Measurements from ENCODE around the gene SPPL3.

The SPPL3 gene

DNA sequence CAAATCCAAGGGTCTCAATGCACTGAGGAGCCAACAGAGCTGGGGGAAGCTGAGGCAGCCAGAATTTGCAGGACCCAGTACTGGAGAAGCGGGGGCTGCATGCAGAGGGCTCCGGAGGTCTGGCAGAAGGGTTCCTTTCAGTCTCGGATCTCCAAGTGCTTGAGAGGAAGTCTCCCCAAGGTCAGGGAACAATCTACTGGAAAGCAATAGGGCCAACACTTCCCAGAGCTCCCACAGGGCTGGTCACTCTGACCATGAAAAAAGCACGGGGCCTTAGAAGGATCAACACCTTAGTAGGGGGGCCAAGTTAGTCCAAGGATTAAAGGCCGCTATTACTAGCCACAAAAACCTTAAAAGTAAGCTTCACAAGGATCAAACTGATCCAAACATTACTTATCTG, 31.7 kb downstream of the SPPL3 start:
- no peak for DNase-seq

DNA sequence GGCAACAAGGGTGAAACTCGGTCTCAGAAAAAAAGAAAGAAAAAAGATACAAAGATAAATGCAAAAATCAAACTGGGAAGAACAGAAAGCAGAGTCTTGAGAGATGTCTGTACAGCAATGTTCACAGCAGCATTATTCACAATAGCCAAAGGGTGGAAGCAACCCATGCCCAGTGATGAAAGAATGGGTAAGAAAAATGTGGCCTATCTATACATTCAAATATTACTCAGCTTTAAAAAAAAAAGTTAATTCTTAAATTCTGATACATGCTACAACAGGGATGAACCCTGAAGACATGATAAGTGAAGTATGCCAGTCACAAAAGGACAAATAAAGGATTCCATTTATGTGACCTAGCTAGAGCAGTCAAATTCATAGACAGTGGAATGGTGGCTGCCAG, 33.7 kb downstream of the SPPL3 start:
- DNase-seq = no peak

DNA sequence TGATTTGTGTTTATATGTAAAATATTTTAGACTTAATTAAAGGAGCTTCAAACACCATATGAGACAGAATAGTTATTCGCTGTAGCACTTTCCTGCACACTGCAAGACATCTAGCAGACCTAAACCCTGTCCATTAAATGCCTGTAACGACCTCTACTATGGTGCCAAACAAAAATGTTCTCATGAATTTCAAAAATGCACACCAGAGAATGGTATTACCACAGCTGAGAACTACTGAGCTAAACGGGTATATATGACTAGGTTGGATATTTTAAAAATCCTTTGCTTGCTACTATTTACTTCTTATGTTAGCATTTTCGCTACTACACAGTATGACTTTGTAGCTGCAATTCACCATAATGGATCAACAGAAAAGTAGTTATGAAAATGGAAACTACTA, 34.8 kb downstream of the SPPL3 start:
- no peak for DNase-seq

DNA sequence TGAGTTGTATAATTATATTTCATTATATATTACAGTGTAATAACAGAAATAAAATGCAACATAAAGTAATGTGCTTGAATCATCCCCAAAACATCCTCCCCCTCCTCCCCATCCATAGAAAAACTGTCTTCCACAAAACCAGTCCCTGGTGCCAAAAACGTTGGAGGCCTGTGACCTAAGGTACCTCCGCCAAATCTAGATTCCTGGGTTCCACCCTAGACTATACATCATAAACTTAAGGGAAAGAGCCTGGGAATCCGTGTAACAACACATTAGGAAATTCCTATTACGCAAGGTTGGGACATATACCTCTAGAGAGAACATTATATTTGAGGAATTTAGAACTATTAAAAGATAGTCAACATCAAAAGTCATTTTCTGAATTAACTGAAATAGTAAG, 38.0 kb downstream of the SPPL3 start:
- DNase-seq = no peak

DNA sequence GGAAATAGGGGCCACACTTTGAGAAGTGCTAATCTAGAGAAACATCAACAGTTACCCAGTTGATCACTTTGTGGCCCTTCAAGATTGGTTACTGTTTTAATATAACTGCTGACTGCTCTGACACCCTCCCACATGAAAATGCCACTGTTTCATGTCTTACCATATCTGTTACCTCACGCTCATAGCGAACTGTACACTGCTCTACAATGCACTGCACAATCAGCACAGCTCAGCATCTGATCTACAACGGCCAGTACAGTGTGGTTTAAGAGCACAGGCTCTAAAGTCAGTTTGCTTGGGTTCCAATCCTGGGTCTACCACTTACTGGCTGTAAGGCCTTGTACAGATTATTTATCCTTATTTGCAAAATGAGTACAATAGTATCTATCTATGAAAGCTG, 39.1 kb downstream of the SPPL3 start:
- no peak for DNase-seq

DNA sequence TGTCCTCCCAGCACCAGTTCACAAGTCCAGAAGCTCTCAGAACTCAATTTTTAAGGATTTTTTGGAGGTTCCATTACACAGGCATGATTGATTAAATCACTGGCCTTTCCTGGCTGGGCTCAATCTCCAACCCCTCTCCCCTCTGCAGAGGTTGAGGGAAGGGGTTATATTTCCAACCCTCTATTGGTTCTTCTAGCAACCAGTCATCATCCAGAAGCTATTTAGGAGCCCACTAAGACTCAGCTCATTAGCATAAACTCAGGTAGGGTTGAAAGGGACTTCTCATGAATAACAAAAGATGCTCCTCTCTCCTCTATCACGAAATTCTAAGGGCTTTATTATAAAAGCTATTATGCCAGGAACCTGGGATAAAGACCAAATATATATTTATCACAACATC, 41.5 kb downstream of the SPPL3 start:
- no peak for DNase-seq

DNA sequence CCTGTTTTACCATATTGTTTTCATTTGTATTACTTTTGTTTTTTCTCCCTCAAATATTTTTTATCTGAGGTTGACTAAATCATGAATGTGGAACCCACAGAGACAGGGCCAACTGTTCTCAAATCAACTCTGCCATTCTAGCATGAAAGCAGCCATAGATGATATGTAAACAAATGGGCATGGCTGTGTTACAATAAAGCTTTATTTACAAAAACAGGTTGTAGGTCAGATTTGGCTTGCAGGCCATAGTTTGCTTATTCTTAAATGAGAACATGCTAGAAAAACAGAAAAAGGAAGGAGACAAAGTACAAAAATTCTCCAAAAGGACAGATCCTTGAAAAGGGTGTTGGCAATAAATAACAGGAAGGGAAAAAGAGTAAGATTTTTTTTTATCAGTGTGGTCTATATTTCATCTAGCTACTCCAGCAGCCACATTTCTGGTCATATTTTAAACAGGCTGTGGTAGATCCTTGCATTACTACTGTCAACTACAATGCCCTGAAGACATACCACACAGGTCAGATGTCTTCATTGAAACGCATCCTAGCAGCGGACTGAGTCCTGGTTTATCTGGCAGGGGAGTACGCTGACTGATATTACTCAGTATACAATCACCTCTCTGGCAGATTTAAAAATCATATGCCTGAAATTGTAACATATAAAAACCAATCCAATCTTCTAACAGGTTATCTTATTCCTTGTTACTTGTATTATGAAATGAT, 42.9 kb downstream of the SPPL3 start:
- no peak for DNase-seq

DNA sequence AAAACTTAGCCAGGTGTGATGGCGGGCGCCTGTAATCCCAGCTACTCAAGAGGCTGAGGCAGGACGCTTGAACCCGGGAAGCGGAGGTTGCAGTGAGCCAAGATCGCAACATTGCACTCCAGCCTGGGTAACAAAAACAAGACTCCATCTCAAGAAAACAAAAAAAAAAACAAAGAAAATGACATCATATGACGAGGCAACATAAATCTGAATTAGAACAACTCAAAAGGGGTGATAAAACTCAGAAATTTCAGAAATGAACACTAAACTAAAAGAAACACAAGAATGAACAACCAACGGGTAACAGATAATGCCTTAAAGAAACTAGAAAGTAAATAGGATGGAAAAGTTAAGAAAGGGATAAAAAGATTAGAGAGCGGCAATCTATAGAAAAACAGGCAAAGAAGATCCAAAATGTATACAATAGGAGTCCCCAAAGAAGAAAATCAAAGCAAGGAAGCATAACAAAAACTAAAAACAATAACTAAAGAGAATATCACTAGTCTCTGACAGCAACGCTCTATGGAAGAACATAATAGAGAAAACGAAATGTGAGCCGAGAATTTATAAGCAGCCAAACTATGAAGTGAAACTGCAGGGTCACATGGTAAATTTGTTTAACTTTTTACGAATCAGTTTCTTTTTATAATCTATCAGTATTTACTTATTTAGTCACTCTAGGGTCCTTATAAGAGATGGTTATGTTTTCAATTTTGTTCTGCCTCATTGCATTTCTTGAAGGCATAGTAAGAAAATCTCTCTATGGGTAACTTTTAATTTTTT, 45.7 kb downstream of the SPPL3 start:
- no peak for DNase-seq

DNA sequence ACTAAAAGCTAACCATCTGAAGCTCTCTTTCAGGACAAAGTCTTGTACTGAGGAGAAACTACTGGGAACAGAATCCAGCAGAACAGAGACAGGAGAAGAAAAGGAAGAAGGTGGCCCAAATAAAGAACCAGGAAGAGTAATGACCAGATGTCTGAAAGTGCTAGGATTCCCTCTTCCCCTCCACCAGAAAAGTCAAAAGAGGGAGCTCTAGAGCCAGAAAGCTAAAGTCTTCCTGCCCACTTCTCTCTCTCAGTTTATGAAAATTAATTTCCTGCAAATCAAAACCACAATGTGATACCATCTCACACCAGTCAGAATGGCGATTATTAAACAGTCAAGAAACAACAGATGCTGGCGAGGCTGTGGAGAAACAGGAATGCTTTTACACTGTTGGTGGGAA, 47.2 kb downstream of the SPPL3 start:
- DNase-seq = no peak

DNA sequence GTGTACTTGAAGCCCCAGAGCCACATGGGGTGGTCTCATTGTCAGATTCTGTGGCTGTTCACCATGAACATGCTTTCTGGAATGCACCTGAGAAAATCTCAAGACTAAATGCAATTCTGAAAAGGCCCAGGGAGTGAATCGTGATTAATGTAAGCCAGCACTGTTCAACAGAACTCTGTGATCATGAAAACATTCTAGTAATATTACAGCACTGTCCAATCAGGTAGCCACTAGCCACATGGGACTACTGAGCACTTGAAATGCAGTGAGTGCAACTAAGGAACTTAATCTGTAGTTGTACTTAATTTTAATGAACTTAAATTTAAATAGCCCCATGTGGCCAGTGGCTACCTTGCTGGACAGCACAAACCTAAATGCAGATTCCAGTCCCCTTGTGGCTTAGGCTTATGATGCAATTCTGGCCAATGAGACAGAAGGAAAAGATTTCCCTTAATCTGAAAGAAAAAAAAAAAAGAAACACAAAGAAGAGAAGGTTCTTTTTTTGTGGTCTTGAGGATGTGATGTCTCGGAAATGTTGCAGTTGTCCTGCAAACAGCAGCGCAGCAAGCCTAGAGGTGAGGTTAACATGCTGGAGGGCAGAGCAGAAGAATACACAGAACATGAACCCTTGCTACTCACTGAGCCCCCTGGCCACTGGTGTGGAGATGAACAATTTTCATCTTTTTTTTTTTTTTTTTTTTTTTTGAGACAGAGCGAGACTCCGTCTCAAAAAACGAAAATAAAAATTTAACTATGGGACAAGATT, 48.2 kb downstream of the SPPL3 start:
- DNase-seq = no peak

DNA sequence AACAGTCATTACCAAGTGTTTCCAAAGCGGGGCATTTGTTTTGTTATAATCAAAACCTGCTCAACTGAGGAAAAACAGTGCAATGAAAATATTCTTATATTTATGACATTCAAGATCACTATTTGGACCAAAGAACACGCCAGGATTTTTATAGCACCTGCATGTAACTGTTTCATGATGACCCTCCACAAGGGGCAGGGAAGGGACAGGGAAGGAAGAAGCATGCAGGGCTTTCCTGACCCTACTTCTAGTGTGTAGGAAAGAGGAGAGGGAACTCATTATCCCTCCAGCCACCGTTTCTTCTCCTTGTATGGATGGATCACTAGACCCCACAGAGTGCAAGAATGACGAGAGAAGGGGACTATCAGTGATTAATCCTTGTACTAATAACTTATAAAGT, 49.4 kb downstream of the SPPL3 start:
- no peak for DNase-seq

DNA sequence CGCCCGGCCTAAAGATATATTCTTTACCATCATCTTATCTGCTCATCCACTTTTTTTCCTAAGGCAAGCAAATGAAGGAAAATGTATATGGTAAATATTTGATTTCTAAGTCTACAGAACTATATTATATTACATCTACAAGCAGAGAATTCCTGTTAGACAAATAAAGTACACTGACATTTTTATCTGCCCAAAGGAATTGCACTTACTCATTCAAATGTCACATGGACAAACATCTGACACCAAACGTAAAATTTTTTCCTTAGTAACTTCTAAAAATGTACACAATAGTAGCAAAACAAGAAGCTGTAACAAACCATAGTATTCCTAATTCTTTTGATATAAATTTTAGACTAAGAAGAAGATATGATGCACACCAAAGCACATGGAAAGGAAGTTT, 51.0 kb downstream of the SPPL3 start:
- no peak for DNase-seq

DNA sequence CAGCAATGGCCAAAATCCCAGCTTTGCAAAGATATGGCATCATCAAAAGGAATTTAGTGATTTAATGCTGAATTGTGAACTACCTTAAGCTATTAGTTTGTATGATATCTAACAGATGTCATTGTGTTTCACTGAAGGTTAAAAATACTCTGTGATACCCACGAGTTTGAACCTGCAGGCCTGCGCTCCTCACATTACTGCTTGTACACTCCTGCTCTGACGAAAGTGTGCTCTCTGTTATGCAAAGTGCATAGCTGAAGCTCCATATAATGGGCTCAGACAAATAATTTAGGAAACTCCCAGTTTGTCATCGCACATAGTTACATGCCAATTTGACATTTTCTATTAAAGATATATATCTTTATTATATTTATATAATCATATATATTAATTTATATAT, 52.2 kb downstream of the SPPL3 start:
- no peak for DNase-seq

DNA sequence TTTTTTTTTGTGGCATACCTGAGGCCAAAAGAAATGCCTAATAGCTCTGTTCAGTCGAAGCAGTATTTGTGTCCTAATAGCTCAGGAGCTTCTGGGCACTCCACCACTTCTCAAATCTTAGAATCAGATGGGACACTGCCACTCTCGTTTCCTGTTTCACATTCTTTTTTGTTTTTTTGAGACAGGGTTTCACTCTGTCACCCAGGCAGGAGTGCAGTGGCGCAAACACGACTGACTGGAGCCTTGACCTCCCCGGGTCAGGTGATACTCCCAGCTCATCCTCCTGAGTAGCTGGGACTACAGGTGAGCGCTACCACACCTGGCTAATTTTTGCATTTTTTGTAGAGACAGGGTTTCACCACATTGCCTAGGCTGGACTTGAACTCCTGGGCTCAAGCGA, 52.7 kb downstream of the SPPL3 start:
- DNase-seq = no peak

DNA sequence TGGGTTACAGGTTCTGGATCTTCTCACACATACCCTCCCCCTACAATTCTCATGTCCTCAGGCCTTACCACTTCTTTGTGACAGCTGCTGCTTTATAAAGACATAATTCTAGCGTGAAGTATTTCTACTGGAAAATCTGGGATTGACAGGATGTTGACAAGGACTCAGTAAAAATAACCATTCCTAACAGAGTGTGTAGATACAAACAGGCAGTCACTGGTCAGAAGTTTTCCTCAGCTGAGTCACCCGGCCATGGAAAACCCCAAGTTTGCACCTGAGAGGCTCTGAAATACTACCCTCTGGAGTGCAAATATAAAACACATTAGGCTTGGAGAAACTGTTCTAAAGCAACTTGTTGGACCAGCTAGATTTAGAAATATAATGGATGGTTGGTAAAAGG, 54.4 kb downstream of the SPPL3 start:
- no peak for DNase-seq

DNA sequence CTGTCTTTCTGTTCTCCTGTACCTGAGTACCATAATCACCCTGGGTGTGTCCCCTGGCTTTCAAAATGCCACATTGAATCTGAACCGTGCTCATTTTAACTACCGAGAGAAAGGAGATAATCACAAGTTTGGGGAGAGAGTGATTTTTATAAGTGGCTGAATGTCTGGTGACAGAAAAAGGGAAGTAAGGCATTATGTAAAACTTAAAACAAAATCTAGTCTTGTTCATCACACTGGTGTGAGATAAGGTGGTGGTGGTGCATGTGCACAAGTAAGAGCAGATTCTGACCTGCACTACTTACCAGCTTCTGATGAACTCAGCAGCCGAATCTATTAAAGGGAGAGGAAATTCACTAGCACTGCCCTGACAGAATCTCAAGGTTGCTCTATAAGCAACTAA, 56.3 kb downstream of the SPPL3 start:
- no peak for DNase-seq

DNA sequence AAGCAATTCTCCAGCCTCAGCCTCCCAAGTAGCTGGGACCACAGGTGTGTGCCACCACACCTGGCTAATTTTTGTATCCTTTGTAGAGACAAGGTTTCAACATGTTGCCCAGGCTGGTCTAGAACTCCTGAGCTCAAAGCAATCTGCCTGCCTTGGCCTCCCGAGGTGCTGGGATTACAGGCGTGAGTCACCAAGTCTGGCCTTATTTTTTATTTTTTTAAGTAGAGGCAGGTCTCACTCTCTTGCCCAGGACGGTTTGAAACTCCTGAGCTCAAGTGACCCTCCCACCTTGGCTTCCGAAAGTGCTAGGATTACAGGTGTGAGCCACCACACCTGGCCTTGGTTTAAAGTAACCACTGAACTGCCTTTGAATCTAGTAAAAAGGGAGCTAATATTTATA, 56.8 kb downstream of the SPPL3 start:
- no peak for DNase-seq

DNA sequence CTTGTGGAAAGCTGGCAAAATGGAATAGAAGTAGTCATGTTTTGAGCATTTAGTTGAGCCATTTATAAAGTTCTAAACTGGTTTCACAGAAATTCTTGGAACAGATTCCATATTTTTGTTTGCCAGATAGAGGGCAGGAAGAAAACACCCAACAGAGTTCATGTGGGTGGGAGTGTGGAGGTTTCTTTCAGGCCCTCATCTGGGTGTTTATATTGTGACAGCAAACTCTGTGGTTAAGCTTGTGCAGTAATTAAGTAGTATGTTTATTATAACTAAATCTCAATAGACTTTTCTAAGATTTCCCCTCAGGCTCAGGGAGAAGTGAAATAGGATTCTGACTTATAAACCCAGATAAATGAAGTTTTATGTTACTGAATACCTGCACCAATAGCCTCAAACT, 57.4 kb downstream of the SPPL3 start:
- DNase-seq = no peak

DNA sequence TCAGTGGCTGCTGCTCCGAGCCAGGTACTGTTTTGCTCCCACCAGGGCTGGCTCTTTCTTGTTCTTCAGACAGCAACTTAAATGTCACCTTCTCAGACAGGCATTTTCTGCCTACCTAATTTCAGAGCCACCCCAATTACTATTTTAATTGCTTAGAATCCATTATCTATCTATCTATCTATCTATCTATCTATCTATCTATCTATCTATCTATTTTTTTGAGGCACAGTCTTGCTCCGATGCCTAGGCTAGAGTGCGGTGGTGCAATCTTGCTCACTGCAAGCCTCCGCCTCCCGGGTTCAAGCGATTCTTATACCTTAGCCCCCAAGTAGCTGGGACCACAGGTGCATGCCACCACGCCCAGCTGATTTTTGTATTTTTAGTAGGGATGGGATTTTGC, 58.5 kb downstream of the SPPL3 start:
- no peak for DNase-seq

DNA sequence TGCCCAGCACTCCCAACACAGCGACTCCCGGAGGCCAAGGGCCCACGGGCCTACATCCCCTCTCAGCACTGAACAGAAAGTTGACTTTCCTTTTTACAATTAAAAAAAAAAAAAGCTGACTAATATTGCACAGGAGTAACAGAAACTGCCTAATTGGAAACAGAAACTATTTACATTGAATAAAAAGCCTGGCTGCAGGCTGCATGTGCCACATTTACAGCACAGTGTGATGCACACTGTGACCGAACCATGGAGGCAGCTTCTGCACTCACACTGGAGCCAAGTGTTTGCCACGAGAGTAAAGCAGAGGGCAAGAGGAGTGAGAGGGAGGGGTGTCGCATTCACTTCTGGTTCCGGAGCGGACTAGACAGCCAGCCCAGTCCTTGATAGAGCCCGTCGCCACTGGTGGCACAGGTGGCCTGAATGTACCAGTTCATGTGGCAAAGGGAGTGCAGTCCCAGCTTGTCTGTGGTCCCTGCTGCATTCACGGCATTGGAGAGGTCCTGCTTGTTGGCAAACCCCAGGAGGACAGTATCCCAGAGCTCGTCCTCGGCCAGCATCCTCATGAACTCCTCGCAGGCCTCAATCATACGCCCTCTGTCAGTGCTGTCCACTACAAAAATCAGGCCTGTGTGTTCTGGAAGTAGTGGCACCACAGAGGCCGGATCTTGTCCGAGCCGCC, 59.2 kb downstream of the SPPL3 start:
- no peak for DNase-seq

DNA sequence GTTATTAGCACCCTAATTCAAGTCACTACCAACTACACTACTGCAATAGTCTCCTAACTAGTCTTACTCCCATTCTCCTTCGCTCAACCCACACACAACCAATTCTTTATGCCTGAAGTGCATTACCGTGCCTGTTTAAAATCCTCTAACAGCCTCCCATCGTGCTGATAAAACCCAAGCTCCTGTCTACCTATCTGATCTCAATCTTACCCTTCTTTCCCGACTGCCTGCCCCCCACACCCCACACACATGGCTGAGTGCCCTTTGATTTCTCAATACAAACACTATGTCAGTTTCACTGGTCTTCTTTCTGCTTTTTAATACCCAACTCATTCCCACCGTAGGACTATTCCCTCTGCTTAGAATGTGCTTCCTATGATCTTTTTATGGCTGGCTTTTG, 59.9 kb downstream of the SPPL3 start:
- DNase-seq = no peak

DNA sequence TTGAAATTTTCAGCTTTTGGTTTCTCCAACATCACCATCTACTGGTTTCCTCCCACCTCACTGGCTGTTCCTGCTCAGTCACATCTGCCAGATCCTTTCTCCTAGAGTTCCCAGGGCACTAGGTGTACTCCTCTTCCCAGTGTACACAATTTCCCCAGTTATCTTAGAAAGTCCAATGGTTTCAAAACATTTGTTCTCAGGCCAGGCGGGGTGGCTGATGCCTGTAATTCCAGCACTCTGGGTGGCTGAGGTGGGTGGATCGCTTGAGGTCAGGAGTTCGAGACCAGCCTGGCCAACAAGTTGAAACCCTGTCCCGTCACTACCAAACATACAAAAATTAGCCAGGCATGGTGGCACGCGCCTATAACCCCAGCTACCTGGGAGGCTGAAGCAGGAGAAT, 60.7 kb downstream of the SPPL3 start:
- DNase-seq = no peak

DNA sequence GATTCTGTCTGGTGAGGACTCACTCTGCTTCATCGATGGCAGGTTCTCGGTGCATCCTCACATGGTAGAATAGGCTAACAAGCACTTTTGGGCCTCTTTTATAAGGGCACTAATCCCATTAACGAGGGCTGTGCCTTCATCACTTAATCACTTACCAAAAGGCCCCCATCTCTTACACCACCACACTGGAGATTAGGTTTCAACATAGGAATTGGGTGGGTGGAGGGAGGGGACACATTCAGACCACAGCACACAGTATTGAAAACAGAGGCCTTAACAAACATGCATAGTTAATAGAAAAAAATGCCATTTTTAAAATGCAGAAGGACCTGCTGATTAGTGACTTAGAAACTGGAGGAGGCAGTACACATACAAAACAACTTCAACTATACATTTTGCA, 61.6 kb downstream of the SPPL3 start:
- DNase-seq = no peak

DNA sequence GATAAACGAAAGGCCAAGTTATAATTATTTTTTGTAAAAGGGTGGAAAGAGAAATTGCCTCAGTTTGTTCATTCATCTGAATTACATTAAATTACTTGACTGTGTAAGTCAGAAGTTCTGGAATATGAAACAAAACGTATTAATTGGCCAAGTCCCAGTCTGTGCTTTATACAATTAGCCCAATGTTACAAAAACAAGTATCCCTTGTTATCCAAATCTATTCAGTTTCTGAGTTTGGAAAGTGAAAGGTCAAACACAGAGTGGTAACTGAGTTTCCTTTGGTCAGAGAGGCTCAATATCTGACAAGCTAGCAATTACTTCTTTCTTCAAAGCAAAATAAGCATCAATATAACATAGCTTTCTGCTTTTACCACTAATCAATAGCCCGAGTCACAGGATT, 62.6 kb downstream of the SPPL3 start:
- no peak for DNase-seq
